Activated T-cell treated with anti-CD3 and anti-CD28 coated beads, Interleukin-2, amount 50 U/mL, for 1 hour (primary cell): Measurements from ENCODE around the gene THRB.
"Not testable (repeated sequence)": the region's sequence is repeated elsewhere in the genome, so short reads cannot be mapped to it uniquely, and the experiment has no call there.

Source experiments
- DNase-seq: peaks from one replicate; pipeline ENCODE4 v3.0.0-alpha.2; 2020

Gene THRB

DNA sequence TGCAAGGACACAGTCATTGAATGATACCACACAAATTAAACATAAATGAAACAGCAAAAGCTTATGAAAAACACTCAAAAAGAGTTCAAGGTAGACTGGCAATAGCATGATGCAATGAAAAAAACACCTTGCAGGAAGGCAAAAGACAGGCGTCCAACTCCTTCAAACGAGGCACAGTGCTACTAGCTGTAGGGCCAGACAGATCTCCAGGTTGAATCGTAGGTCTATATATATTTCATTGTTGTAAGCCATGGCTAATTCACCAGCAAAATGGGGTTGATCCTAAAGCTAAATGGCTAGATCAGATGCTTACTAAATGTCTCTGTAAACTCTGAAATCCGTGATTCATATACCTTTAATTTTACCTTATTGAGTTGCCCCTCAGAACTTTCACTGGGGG lies 94.2 kb downstream of the THRB start:
- no peak for DNase-seq

- no peak for DNase-seq
Measured at GRCh38 chr3:24400015-24400414, 94.6 kb downstream of the THRB start.

DNA sequence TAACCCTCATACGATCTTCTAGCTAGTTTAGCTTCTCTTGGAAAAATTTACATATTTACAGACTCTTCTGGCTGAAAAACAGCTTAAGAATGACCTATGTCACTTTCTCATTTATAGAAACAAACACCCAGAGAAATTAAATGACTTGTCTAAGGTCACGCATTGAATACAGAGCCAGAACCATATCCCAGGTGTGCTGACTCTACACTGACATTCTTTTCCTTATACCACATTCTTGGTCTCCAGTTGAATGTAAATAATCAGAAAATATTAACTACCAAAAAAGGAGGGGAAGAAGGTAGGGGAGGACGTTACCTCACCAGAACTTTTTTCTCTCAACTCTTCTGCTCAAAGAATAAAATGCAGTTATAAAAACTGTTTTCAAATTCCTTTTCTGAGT lies 95.0 kb downstream of the THRB start:
- no peak for DNase-seq

DNA sequence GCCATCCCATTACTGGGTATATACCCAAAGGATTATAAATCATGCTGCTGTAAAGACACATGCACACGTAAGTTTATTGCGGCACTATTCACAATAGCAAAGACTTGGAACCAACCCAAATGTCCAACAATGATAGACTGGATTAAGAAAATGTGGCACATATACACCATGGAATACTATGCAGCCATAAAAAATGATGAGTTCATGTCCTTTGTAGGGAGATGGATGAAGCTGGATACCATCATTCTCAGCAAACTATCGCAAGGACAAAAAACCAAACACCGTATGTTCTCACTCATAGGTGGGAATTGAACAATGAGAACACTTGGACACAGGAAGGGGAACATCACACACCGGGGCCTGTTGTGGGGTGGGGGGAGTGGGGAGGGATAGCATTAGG lies 95.9 kb downstream of the THRB start:
- not testable (repeated sequence) for DNase-seq

- no peak for DNase-seq
Measured at GRCh38 chr3:24396338-24396737, 98.3 kb downstream of the THRB start.

GRCh38 chr3:24394754-24395153 lies 99.9 kb downstream of the THRB start:
- no peak for DNase-seq

GRCh38 chr3:24393316-24393715 lies 101.3 kb downstream of the THRB start:
- DNase-seq = no peak

GRCh38 chr3:24390169-24391130 lies 104.2 kb downstream of the THRB start:
- no peak for DNase-seq

DNA sequence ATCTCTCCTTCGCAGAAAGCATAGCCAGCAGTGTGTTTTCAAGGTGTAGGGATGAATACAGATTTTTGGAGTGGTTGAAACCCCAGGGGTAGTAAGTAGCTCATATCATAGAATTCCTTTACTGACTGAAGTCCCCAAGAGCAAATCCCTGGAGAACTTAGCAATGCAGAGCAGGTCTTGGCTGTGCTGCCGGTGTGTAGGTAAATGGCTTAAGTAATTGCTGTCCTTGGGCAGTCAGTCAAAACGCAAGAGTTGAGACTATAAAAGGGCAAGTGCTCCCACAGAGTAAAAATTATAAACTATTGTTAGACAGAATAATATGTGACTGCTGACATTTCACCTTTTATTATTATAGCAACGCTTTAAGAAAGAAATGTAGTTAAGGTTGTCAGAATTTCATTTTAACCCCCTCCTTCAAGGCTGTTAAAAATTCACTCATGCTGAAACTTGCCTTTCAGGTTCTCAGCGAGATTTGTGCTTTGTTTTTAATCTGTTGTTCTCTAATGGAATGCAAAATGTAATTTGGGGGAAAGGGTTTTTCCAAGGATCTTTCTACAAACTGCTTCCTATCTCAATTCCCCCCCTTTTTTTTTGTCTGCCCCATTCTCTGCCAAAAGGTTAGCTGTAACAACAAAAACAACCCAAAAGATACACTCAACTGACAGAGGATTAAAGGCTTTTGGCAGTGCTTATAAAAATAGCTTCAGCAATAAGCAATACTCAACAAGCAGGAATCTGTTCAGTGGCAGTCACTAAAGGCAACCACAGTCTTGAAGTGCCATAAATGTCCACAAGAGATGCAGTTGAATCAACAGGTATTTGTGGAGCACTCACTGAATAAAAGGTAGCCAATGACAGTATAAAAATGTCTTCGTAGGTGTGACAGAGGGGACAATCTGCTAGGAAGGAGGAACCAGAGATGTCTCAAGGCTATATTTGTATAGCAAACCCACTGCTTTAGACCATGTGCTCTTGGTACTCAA lies 105.3 kb downstream of the THRB start:
- DNase-seq = no peak

GRCh38 chr3:24388611-24389010 lies 106.0 kb downstream of the THRB start:
- no peak for DNase-seq

DNA sequence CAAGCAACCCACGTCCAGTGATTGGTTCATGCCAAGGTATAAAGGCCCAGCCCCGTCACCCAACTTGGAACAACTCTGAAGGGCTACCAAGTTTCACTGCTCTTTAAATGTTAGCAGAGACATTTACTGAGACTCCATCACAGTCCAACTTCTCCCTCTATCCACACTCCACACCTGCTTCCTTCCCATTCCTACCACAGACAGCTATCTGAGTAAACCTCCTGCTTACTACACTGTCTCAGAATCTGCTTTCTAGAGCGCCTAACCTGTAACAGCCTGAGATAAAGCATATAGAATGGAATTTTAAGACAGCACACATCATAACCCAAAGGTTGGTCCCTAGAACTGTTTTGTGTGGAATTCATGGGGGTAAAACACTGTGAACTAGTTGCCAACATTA lies 106.5 kb downstream of the THRB start:
- DNase-seq = no peak

DNA sequence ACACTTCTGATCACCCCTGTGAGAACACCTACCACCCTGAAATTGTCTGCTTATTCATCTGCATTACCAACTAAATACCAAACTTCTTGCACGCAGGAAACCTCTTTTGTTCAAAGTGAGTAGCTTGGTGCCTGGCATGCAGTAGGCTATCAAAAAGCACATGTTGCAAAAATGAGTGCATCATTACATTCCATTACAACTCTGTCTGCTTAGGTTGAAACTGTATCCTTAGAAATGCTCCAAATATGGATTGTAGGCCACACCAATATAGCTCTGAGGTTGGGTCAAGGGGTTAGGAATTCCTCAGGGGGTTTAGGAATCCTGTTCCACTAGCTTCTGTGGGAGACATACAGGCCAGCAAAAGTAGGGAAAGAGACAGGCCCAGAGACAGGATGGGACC lies 107.2 kb downstream of the THRB start:
- DNase-seq = no peak

DNA sequence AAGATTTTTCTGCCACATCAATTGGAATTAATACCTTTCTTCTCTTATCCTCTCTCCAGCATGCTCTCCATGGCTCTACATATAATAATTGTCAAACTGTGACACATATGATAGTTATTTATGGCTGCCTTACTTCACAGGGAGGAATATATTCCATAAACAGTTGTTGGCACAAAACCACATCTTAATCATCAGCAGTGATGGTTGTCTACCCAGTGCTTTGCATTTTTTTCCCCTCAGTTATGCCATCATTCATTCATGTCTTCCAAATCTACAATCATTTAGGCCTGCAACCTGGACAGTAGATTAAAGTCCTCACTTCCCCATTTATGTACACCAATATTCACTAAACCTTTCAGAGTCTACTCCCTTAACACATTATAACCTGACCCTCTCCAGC lies 107.7 kb downstream of the THRB start:
- DNase-seq = no peak

DNA sequence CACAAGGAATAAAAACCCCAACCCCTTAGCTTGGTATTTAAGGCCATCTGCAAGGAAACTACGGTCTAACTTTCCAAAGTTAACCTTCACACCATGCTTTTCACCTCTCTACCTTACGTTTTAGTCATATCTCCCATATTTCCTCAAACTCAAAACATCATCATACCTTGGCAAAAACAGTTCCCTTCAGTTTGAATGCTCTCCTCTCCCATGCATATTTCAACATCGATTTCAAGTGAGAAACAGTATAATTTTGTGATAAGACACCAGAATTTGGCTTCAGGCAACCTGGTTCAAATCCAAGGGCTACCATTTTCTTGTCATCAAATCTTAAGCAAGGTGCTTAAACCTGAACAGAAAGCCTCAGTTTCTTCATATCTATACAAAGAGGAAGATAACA lies 108.2 kb downstream of the THRB start:
- no peak for DNase-seq

GRCh38 chr3:24385012-24385615 lies 109.5 kb downstream of the THRB start:
- no peak for DNase-seq

DNA sequence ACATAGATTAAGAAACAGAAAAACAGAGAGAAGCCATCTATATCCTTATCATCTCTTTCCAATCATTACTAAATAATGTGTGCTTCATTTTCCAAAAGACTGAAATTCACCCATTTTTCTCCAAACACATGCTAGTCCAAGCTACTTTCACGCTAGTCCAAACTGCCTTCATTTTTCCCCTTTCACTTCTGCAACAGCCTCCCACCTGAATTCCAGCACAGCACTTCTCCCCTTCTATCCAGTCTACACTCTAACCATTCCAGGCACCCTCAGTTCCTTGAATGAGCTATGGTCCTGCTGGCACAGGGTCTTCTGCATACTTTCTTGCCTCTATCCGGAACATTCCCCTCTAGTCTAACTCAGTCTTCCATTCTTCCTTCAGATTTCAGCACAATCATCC lies 112.0 kb downstream of the THRB start:
- no peak for DNase-seq

GRCh38 chr3:24379936-24380335 lies 114.7 kb downstream of the THRB start:
- DNase-seq = no peak

- DNase-seq = no peak
Measured at GRCh38 chr3:24378313-24378712, 116.3 kb downstream of the THRB start.

DNA sequence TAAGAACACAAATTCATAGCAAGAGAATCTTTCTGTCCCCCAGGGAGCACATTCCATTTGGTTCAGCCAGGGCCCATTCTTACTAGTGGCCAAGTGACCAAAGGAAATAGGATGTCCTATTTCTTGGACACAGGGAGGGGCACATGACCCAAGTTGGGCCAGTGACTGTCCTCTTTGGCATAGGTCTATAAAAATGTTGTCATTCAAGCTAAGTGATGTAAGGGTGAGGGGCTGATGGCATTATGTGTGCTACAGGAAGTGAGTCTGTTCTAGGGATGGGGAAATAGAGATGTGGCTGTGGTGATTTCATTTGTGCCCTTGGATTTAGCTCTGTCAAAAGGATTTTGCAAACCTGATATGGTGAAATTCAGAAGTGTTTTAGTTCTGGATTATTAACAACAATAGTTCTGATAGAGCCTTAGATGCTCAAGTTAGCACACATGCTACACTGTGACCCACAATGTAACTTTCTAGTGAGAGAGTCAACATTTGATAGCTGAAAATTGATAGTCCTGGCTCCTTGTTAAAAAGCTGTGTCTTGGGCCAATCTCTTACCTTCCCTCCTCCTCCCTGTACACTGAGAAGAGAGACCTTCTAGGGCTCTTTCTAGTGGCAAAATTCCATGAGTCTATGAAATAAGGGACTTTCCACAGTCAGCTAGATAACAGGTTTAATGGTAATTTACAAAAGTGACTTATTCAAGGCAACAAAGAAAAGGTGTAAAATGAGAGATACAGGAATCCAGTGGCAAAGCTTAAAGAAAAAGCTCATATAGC lies 117.2 kb downstream of the THRB start:
- DNase-seq = no peak

DNA sequence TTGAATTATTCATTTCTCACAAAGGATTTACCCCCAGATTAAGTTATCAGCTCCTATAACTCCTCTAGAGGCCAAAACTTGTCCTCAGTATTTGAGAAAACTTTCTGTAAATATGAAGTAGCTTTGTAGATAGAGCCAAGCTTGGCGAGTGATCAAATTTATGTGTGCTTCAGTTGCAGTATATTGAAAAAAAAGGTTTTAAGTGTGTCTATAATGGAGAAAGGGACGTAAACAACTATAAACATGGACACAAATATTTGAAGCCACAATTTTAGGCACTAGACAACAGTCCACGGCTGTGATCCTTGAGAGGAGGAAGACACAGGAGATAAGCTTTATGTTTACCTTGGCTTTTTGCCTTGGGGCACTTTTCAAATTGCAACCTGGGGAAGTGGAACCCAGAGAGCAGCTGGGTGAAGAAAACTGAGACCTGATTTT lies 118.7 kb downstream of the THRB start:
- no peak for DNase-seq

- no peak for DNase-seq
Measured at GRCh38 chr3:24374801-24375200, 119.8 kb downstream of the THRB start.

DNA sequence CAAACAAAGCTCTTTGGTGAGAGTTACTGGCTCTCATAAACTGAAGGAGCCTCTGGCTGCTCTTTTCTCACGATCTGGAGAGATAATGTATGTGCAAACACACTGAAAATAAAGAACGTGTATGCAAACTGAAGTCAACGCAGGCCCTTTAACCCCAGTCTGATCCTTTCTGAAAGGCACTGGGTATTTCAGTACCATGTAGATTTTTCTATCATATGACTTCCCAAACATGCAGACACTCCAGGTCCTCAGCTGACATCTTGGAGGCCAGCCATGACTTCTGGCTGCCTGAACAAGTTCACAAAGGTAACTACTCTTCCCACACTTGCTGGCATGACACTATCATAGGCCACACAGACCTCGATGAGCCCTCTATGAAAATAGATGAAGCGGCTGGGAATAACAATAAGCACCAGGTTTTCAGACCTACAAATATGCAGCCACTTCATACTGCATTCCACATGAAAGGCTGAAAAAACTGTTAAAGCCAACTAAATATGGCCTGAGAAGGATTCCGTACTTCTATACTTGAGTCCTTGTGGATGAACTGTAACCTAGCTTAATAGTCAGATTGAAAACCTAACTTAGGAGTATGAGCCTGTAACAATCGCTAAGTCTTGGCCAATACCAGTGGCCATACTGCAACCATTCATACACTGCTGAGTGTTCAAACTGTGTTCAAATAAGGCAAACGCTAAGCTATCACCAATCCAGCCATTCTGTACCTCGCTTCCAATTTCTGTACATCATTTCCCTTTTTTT lies 121.3 kb downstream of the THRB start:
- DNase-seq = no peak
